H9 (cell line): ENCODE results near the gene POFUT2. TPM values are rescaled to one million over a fixed set of nuclear protein-coding genes. Genes with fewer than 3 reads are reported as not detected.
A peak's percentile ranks its signal among the peaks of the same experiment; 100 is the strongest.

Experiments used
- DNase-seq: peaks from one replicate; pipeline ENCODE4 v3.0.0-alpha.2; 2017
- H2AFZ ChIP-seq: one replicate; pipeline ENCODE4 v1.6.1; 2013; ENCODE audit warnings: mild to moderate bottlenecking, low read length, control low read depth, moderate library complexity
- H2AK5ac ChIP-seq: 2 replicates; pipeline ENCODE4 v1.6.1; 2013; ENCODE audit warnings: low read length, control low read depth, mixed read lengths; ENCODE audit not compliant: insufficient read length
- H2BK120ac ChIP-seq: one replicate; pipeline ENCODE4 v1.6.1; 2013; ENCODE audit warnings: low read depth, mild to moderate bottlenecking, low read length, control low read depth, inconsistent platforms; ENCODE audit not compliant: poor library complexity, severe bottlenecking
- H2BK12ac ChIP-seq: 2 replicates; pipeline ENCODE4 v1.6.1; 2013; ENCODE audit warnings: low read length, control low read depth, mixed read lengths, low read depth; ENCODE audit not compliant: insufficient read length
- H2BK15ac ChIP-seq: 2 replicates; pipeline ENCODE4 v1.6.1; 2013; ENCODE audit warnings: low read depth, low read length, control low read depth
- H2BK20ac ChIP-seq: one replicate; pipeline ENCODE4 v1.6.1; 2013; ENCODE audit warnings: low read depth, mild to moderate bottlenecking, low read length, control low read depth, inconsistent platforms; ENCODE audit not compliant: poor library complexity, severe bottlenecking
- H2BK5ac ChIP-seq: 2 replicates; pipeline ENCODE4 v1.6.1; 2013; ENCODE audit warnings: low read length, control low read depth, mixed read lengths; ENCODE audit not compliant: insufficient read length
- H3K14ac ChIP-seq: 2 replicates; pipeline ENCODE4 v1.6.1; 2013; ENCODE audit warnings: low read length, control low read depth; ENCODE audit not compliant: insufficient read depth
- H3K18ac ChIP-seq: 2 replicates; pipeline ENCODE4 v1.6.1; 2013; ENCODE audit warnings: low read depth, mild to moderate bottlenecking, mixed read lengths, low read length, control low read depth; ENCODE audit not compliant: insufficient read length
- H3K23ac ChIP-seq: 2 replicates; pipeline ENCODE4 v1.6.1; 2013; ENCODE audit warnings: low read length, control low read depth, mixed read lengths, low read depth; ENCODE audit not compliant: insufficient read length
- H3K23me2 ChIP-seq: 2 replicates; pipeline ENCODE4 v1.6.1; 2013; ENCODE audit warnings: low read depth, mild to moderate bottlenecking, mixed read lengths, low read length, control low read depth; ENCODE audit not compliant: insufficient read length, poor library complexity, severe bottlenecking
- H3K27ac ChIP-seq: 2 replicates; pipeline ENCODE4 v1.5.1; 2013; ENCODE audit warnings: low read length, control low read depth, mixed read lengths, low read depth; ENCODE audit not compliant: insufficient read length
- H3K27me3 ChIP-seq: 2 replicates; pipeline ENCODE4 v1.6.1; 2013; ENCODE audit warnings: low read length, control low read depth, inconsistent platforms; ENCODE audit not compliant: insufficient read depth
- H3K4ac ChIP-seq: 2 replicates; pipeline ENCODE4 v1.6.1; 2013; ENCODE audit warnings: low read depth, mild to moderate bottlenecking, control low read depth, inconsistent platforms, low read length, moderate library complexity
- H3K4me1 ChIP-seq: 2 replicates; pipeline ENCODE4 v1.6.1; 2013; ENCODE audit warnings: low read length, control low read depth, inconsistent platforms; ENCODE audit not compliant: insufficient read depth
- H3K4me2 ChIP-seq: 2 replicates; pipeline ENCODE4 v1.6.1; 2013; ENCODE audit warnings: low read length, control low read depth, mixed read lengths; ENCODE audit not compliant: insufficient read length, insufficient read depth
- H3K56ac ChIP-seq: 2 replicates; pipeline ENCODE4 v1.6.1; 2013; ENCODE audit warnings: low read depth, mild to moderate bottlenecking, mixed read lengths, low read length, control low read depth; ENCODE audit not compliant: insufficient read length
- H3K79me1 ChIP-seq: 2 replicates; pipeline ENCODE4 v1.6.1; 2013; ENCODE audit warnings: low read depth, mild to moderate bottlenecking, moderate library complexity, low read length, control low read depth, inconsistent platforms; ENCODE audit not compliant: insufficient read depth, poor library complexity, severe bottlenecking
- H3K79me2 ChIP-seq: 2 replicates; pipeline ENCODE4 v1.6.1; 2013; ENCODE audit warnings: low read length, control low read depth, inconsistent platforms; ENCODE audit not compliant: insufficient read depth
- H3K9ac ChIP-seq: 2 replicates; pipeline ENCODE4 v1.6.1; 2013; ENCODE audit warnings: low read length, control low read depth, mixed read lengths; ENCODE audit not compliant: insufficient read length; ENCODE audit errors: extremely low read depth
- H3K9me3 ChIP-seq: one replicate; pipeline ENCODE4 v1.6.1; 2013; ENCODE audit warnings: low read depth, low read length, inconsistent platforms; ENCODE audit not compliant: control insufficient read depth
- H3T11ph ChIP-seq: one replicate; pipeline ENCODE4 v1.6.1; 2013; ENCODE audit warnings: mild to moderate bottlenecking, low read length, control low read depth, inconsistent platforms
- H4K20me1 ChIP-seq: one replicate; pipeline ENCODE4 v1.6.1; 2013; ENCODE audit not compliant: control insufficient read depth, insufficient read length, insufficient read depth
- H4K5ac ChIP-seq: 2 replicates; pipeline ENCODE4 v1.6.1; 2013; ENCODE audit warnings: low read depth, mild to moderate bottlenecking, mixed read lengths, low read length, control low read depth; ENCODE audit not compliant: insufficient read length
- H4K8ac ChIP-seq: replicated peaks from 2 replicates; pipeline ENCODE4 v1.6.1; 2013; ENCODE audit warnings: low read length, control low read depth, mixed read lengths, low read depth; ENCODE audit not compliant: insufficient read length
- H4K91ac ChIP-seq: 2 replicates; pipeline ENCODE4 v1.6.1; 2013; ENCODE audit warnings: low read depth, mild to moderate bottlenecking, moderate library complexity, mixed read lengths, low read length, control low read depth; ENCODE audit not compliant: insufficient read length
- H3K27ac Mint-ChIP-seq, 3 experiments: 2 replicates in 2 of 3; 3 replicates in 1 of 3; pipeline ENCODE4 v1.8.0; 2020 to 2021; ENCODE audit warnings: mixed read lengths in 3 of 3, mild to moderate bottlenecking in 1 of 3, moderate library complexity in 1 of 3
- H3K27me3 Mint-ChIP-seq: 2 replicates; pipeline ENCODE4 v1.8.0; 2021; ENCODE audit warnings: low read depth, mild to moderate bottlenecking, moderate library complexity, mixed read lengths
- H3K36me3 Mint-ChIP-seq, 3 experiments: 2 replicates in 2 of 3; 3 replicates in 1 of 3; pipeline ENCODE4 v1.8.0; 2020 to 2021; ENCODE audit warnings: low read depth in 3 of 3, mixed read lengths in 3 of 3; ENCODE audit not compliant: insufficient read depth in 1 of 3
- H3K4me1 Mint-ChIP-seq, 2 experiments: 2 replicates each; pipeline ENCODE4 v1.8.0; 2020; ENCODE audit warnings: mixed read lengths in 2 of 2
- H3K4me3 Mint-ChIP-seq, 2 experiments: 2 replicates in 1 of 2; 3 replicates in 1 of 2; pipeline ENCODE4 v1.8.0; 2020 to 2021; ENCODE audit warnings: mild to moderate bottlenecking in 2 of 2, mixed read lengths in 2 of 2, moderate library complexity in 1 of 2
- H3K9me3 Mint-ChIP-seq, 2 experiments: 2 replicates in 1 of 2; 3 replicates in 1 of 2; pipeline ENCODE4 v1.8.0; 2020; ENCODE audit warnings: mild to moderate bottlenecking in 2 of 2, mixed read lengths in 2 of 2, moderate library complexity in 1 of 2
- WGBS: extraction: QIAGEN DNeasy Blood & Tissue Kit; methylation state at CpG from one replicate; pipeline ENCODE4 v1.1.7; 2013; ENCODE audit warnings: missing lambda C conversion rate, low lambda C conversion rate, mixed read lengths; ENCODE audit not compliant: insufficient read length; ENCODE audit errors: extremely low coverage; 5-methylcytosine and 5-hydroxymethylcytosine counted together
- total RNA-seq: library from RNA; stranded (reverse); gene quantifications from 2 replicates; pipeline ENCODE4 v1.2.1, GENCODE V29; 2021
- TF ChIP-seq, protein P1 (sequence below): fragments of 200-600 bp; sonication (generic); conservative IDR thresholded peaks from 3 replicates; pipeline ENCODE4 v1.8.0; 2021; ENCODE audit warnings: antibody characterized with exemption, mild to moderate bottlenecking

POFUT2 gene
- total RNA-seq, 1 experiment from 2014 or later: 34.8 TPM

- no peaks in the 10 kb centered on the region for H3K27me3 Mint-ChIP-seq
- H3K27ac ChIP-seq: no peak overlapping the region
- no peak overlapping the region for H3K27ac Mint-ChIP-seq
Observed at GRCh38 chr21:45220071-45220481, 67.6 kb downstream of the POFUT2 start.

More at GRCh38 chr21:45220071-45220481, 67.6 kb downstream of the POFUT2 start:
- no peaks in the 10 kb centered on the region for H4K20me1 ChIP-seq
- no peak overlapping the region for H4K8ac ChIP-seq
- no peak overlapping the region for H2BK5ac ChIP-seq
- no peak overlapping the region for H3T11ph ChIP-seq
- TF ChIP-seq, protein P1, sequence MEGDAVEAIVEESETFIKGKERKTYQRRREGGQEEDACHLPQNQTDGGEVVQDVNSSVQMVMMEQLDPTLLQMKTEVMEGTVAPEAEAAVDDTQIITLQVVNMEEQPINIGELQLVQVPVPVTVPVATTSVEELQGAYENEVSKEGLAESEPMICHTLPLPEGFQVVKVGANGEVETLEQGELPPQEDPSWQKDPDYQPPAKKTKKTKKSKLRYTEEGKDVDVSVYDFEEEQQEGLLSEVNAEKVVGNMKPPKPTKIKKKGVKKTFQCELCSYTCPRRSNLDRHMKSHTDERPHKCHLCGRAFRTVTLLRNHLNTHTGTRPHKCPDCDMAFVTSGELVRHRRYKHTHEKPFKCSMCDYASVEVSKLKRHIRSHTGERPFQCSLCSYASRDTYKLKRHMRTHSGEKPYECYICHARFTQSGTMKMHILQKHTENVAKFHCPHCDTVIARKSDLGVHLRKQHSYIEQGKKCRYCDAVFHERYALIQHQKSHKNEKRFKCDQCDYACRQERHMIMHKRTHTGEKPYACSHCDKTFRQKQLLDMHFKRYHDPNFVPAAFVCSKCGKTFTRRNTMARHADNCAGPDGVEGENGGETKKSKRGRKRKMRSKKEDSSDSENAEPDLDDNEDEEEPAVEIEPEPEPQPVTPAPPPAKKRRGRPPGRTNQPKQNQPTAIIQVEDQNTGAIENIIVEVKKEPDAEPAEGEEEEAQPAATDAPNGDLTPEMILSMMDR: no peak
- H3K23ac ChIP-seq: no peak overlapping the region
- no peaks in the 10 kb centered on the region for H3K79me2 ChIP-seq
- no peak overlapping the region for H3K9ac ChIP-seq
- no peak overlapping the region for H2AFZ ChIP-seq
- WGBS: no CpG with 5 or more reads among the region's 4 CpGs
- no peak overlapping the region for H3K4ac ChIP-seq
- H2BK12ac ChIP-seq: no peak overlapping the region
- no peak for DNase-seq
- H2BK15ac ChIP-seq: no peak overlapping the region
- no peak overlapping the region for H3K4me2 ChIP-seq
- H3K4me3 Mint-ChIP-seq: no peak overlapping the region
- no peaks in the 10 kb centered on the region for H3K79me1 ChIP-seq
- peak overlapping the region; percentile 13 for H3K56ac ChIP-seq
- no peak overlapping the region for H4K91ac ChIP-seq
- H3K36me3 Mint-ChIP-seq: peaks cover 2 to 21% (median 15%) of the 10 kb centered on the region in 3 experiments; a peak in 5 of 7 replicates
- H3K9me3 Mint-ChIP-seq: peaks cover 13 to 19% of the 10 kb centered on the region in 2 experiments; a peak in 4 of 5 replicates
- no peak overlapping the region for H2BK20ac ChIP-seq
- no peak overlapping the region for H2AK5ac ChIP-seq
- no peak overlapping the region for H3K14ac ChIP-seq
- H3K23me2 ChIP-seq: no peaks in the 10 kb centered on the region
- H3K9me3 ChIP-seq: no peaks in the 10 kb centered on the region
- peaks cover 3% of the 10 kb centered on the region; the same call in 1 of the 2 replicates for H3K4me1 ChIP-seq
- no peak overlapping the region for H4K5ac ChIP-seq
- H3K18ac ChIP-seq: no peak overlapping the region
- H3K27me3 ChIP-seq: no peaks in the 10 kb centered on the region
- H3K4me1 Mint-ChIP-seq: peaks cover 6 to 9% of the 10 kb centered on the region in 2 experiments; a peak in 2 of 4 replicates
- no peak overlapping the region for H2BK120ac ChIP-seq
